Cardiac muscle cell (in vitro differentiated cells and primary cell): Measurements from ENCODE around the gene PDIA5. TPM values are rescaled to one million over a fixed set of nuclear protein-coding genes. Genes with fewer than 3 reads are reported as not detected.

Source experiments
- DNase-seq, 2 donors: peaks; one replicate each; pipeline versions ENCODE4 v3.0.0 to v3.0.0-alpha.2; 2010 to 2017; ENCODE audit warnings: low read depth in 1 of 2, low spot score in 1 of 2
- H3K27ac ChIP-seq: fragments of 200-600 bp; sonication (generic); 2 replicates; pipeline ENCODE4 v1.5.1; 2016
- H3K27me3 ChIP-seq: fragments of 200-600 bp; sonication (generic); 2 replicates; pipeline ENCODE4 v1.6.0; 2016; ENCODE audit warnings: control low read depth
- H3K36me3 ChIP-seq: fragments of 200-600 bp; sonication (generic); 2 replicates; pipeline ENCODE4 v1.5.1; 2016; ENCODE audit warnings: control low read depth
- H3K4me1 ChIP-seq: fragments of 200-600 bp; sonication (generic); 2 replicates; pipeline ENCODE4 v1.8.1; 2017; ENCODE audit warnings: low read depth, mild to moderate bottlenecking, mixed run types
- H3K4me3 ChIP-seq: fragments of 200-600 bp; sonication (generic); 2 replicates; pipeline ENCODE4 v1.5.1; 2016; ENCODE audit warnings: mild to moderate bottlenecking
- H3K9me3 ChIP-seq: fragments of 200-600 bp; sonication (generic); 2 replicates; pipeline ENCODE4 v1.5.1; 2017; ENCODE audit warnings: low read depth, mild to moderate bottlenecking, control low read depth
- polyA plus RNA-seq: library from polyadenylated mRNA; unstranded; fragments of >200 nt; fragmentation: Nextera tagmentation; extraction: Ambion mirVana; gene quantifications from 2 replicates; pipeline ENCODE4 v1.2.1, GENCODE V29; 2016
- total RNA-seq: library from RNA; depleted of rRNA; stranded (reverse); fragments of >200 nt; gene quantifications from 2 replicates; pipeline ENCODE4 v1.2.3, GENCODE V29; 2016
- TF ChIP-seq, protein P1 (sequence below): IDR thresholded peaks from 2 replicates; pipeline ENCODE4 v1.5.1; 2012; ENCODE audit warnings: low read depth, mild to moderate bottlenecking, low read length

The PDIA5 gene
- total RNA-seq (11.7 and 14.5 TPM in 2 replicates), polyA plus RNA-seq (19.5 and 19.9 TPM in 2 replicates)

DNA sequence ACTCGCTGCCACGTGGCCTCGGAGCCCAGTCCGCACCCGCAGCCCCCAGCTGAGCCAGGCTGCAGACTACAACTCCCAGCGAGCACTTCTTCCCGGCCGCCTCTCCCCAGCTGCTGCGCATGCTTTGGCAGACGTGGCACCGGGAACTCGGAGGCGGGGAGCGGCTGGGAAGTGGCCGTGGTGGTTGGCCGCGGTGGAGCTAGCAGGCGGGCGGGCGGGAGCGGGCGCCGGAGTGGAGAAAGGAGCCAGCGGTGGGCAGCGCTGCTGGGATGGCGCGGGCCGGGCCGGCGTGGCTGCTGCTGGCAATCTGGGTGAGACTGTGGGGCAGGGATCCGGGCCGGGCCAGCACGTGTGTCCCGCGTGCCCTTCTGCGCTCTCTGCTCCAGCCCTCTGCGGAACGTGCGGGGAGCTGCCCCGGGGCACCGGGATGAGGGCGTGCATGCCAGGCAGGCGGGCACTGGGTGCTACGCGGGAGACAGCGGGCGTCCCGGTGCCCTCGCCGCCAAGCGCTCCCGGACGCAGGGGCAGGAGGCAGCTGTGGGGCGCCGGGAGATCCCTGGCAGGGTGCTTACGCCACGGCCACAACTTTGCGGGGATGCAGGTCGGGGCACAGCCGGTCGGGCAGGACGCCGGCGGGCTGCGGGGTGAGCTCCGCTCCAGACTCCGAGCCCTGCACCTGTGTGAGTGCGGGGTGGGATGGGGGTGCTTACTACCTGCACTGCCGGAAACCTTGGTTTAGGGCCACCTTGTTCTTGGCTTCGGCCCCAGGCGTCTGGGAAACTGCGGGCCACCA lies at the start of gene PDIA5:
PDIA5 (plus strand) TSS at position 130 of the 793 bp plus-strand sequence; CDS start at position 270, 140 bp downstream.
- no peak within 1 kb of the TSS for H3K27ac ChIP-seq
- no peaks in the 10 kb centered on the region for H3K36me3 ChIP-seq
- peaks cover 27% of the 10 kb centered on the region for H3K4me1 ChIP-seq
- peak within 1 kb of the TSS; percentile 63 for H3K4me3 ChIP-seq
- peaks cover 10% of the 10 kb centered on the region for H3K27me3 ChIP-seq
- TF ChIP-seq, protein P1, sequence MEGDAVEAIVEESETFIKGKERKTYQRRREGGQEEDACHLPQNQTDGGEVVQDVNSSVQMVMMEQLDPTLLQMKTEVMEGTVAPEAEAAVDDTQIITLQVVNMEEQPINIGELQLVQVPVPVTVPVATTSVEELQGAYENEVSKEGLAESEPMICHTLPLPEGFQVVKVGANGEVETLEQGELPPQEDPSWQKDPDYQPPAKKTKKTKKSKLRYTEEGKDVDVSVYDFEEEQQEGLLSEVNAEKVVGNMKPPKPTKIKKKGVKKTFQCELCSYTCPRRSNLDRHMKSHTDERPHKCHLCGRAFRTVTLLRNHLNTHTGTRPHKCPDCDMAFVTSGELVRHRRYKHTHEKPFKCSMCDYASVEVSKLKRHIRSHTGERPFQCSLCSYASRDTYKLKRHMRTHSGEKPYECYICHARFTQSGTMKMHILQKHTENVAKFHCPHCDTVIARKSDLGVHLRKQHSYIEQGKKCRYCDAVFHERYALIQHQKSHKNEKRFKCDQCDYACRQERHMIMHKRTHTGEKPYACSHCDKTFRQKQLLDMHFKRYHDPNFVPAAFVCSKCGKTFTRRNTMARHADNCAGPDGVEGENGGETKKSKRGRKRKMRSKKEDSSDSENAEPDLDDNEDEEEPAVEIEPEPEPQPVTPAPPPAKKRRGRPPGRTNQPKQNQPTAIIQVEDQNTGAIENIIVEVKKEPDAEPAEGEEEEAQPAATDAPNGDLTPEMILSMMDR = no peak
- H3K9me3 ChIP-seq = no peaks in the 10 kb centered on the region
- DNase-seq = peak; percentile 94 to 95

DNA sequence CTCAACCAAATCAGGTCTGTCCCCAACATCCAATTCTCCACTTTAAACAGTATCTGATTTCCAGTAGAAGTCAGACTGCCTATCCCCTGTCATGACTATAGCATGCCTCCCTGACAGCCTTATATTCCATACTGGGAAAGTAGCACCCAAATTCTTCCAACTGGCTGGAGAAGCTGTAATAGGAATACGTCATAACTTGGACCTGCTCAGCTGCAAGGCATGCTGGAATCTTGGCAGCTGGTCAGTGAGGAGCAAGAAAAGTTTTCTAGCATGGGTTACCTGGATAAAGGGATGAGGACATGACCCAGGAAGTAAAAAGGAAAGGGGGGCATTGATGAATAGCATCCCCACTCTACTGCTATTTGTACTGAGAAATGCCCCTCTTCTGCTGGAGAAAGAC lies 48.1 kb upstream of the PDIA5 start:
- Histone ChIP-seq H3K27me3 (no peaks in the 10 kb centered on the region), H3K27ac (no peak overlapping the region), H3K4me1 (no peaks in the 10 kb centered on the region), H3K36me3 (no peaks in the 10 kb centered on the region), H3K9me3 (no peaks in the 10 kb centered on the region), H3K4me3 (no peak overlapping the region)
- TF ChIP-seq, protein P1 = no peak
- no peak for DNase-seq

DNA sequence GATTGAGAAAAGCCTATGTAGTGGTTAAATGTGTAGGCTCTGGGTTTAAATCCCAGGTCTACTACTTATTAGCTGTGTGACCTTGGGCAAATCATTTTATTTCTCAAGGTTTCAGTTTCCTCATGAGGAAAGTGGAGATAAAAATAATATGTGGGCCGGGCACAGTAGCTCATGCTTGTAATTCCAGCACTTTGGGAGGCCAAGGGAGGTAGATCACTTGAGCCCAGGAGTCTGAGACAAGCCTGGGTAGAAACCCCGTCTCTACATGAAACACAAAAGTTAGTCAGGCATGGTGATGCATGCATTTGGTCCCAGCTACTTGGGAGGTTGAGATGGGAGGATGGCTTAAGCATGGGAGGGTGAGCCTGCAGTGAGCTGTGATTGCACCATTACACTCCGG lies 47.7 kb upstream of the PDIA5 start:
- no peaks in the 10 kb centered on the region for H3K4me1 ChIP-seq
- H3K4me3 ChIP-seq = no peak overlapping the region
- H3K9me3 ChIP-seq = no peaks in the 10 kb centered on the region
- TF ChIP-seq, protein P1 = no peak
- no peak for DNase-seq
- H3K27me3 ChIP-seq = no peaks in the 10 kb centered on the region
- H3K27ac ChIP-seq = no peak overlapping the region
- H3K36me3 ChIP-seq = no peaks in the 10 kb centered on the region

DNA sequence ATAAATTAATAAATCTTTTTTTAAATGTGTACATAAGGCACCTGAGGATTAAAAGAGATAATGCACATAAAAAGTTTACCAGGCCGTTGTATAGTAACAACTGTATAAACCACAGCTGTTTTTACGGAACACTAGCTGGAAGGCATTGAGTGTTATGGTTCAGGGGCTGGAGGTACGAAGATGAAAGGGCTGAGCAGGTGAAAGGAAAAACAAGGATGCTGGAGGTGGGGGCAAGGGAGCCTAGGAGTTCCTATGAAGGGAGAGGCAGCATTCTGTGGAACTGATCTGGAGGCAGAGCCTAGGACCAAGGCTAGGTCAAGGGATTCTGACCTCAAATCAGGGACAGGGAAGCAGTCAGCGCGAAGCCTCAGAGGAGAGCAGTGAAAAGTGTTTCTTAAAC lies 47.2 kb upstream of the PDIA5 start:
- no peaks in the 10 kb centered on the region for H3K9me3 ChIP-seq
- no peaks in the 10 kb centered on the region for H3K36me3 ChIP-seq
- DNase-seq = no peak
- TF ChIP-seq, protein P1 = no peak
- H3K4me1 ChIP-seq = no peaks in the 10 kb centered on the region
- H3K27ac ChIP-seq = no peak overlapping the region
- no peak overlapping the region for H3K4me3 ChIP-seq
- no peaks in the 10 kb centered on the region for H3K27me3 ChIP-seq

DNA sequence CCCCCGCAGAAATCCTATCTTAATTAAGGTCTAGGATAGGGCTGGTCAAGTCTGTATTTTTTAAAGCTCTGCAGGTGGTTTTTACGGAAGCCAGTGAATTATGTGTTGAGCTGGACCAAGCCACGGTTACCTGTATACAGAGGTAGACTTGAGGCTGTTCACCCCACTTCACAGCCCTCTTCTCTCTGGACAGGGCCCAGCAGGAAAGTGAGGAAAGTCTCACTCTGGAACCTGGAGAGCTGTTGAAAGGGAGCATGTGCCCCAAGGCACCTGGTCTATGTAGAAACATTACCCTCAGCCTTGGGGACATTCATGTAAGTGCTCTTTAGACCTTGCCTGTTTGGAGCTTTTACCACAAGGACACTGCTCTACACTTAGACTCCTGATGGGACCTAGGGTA lies 46.1 kb upstream of the PDIA5 start:
- H3K36me3 ChIP-seq = no peaks in the 10 kb centered on the region
- TF ChIP-seq, protein P1 = no peak
- H3K9me3 ChIP-seq = no peaks in the 10 kb centered on the region
- H3K27ac ChIP-seq = no peak overlapping the region
- H3K4me3 ChIP-seq = no peak overlapping the region
- peaks cover 7% of the 10 kb centered on the region for H3K27me3 ChIP-seq
- no peaks in the 10 kb centered on the region for H3K4me1 ChIP-seq
- no peak for DNase-seq
